Measurements from ENCODE around the gene C1GALT1C1L.

- TF ChIP-seq CTCF (IDR thresholded peaks at IDR 0.05; ENCODE audit: low read depth, low read length, poor library complexity, severe bottlenecking) (no peak), EZH2phosphoT487 (IDR thresholded peaks at IDR 0.05; ENCODE audit: borderline replicate concordance, low read length) (no peak)
Measured at GRCh38 chr2:43707255-43708015, 31.2 kb upstream of the C1GALT1C1L start.

Measured in DOHH2 (cell line).